ENCODE data around the gene C2CD4A. TPM values are rescaled to one million over a fixed set of nuclear protein-coding genes. Genes with fewer than 3 reads are reported as not detected.

Gene C2CD4A
- total and polyA plus RNA-seq, 2 donors from 2014 or later = 0.17 to 5.3 TPM

DNA sequence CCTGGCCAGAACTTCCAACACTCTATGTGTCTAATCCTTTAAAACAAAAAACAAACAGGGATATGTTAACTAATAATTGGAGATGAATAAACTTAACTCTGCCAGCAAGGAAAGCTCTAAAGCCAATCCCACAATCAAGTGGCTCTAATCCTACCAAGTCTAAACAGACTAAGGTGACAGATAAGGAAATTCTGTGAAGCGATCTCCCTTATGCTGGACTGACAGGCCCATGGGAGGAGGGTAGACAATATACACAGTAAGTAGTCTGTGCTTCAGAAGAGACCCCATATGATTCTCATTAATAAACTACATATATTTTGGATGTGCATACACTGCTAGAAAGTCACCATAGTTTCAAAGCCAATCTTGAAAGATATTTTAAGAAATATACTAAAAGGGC, 16.7 kb upstream of the C2CD4A start:
- H3K27ac ChIP-seq (ENCODE audit: low read depth in 2 of 2, low read length in 2 of 2) = no peak overlapping the region
- DNase-seq (no peak), FAIRE-seq (no peak)
- no peaks in the 10 kb centered on the region for H3K27me3 ChIP-seq (ENCODE audit: control insufficient read depth, insufficient read depth, low read length)
- H3K9ac ChIP-seq (ENCODE audit: low read length in 3 of 3) = no peak overlapping the region
- intact Hi-C loops (cut with DNase I) = no loop called here
- no peak for TF ChIP-seq CTCF (IDR thresholded peaks at IDR 0.05; ENCODE audit: borderline replicate concordance, extremely low read depth, insufficient read depth)
- H3K4me1 ChIP-seq (ENCODE audit: control insufficient read depth in 2 of 3, insufficient read depth in 2 of 3, low read depth in 1 of 3, low read length in 3 of 3) = peaks cover 0 to 8% (median 0%) of the 10 kb centered on the region in 3 donors
- no peaks in the 10 kb centered on the region for H3K36me3 ChIP-seq (ENCODE audit: control insufficient read depth in 2 of 3, insufficient read depth in 3 of 3, low read length in 3 of 3)
- no peaks in the 10 kb centered on the region for H3K9me3 ChIP-seq (ENCODE audit: control insufficient read depth in 2 of 3, insufficient read depth in 1 of 3, low read length in 3 of 3)
- no peak overlapping the region for H3K4me3 ChIP-seq (ENCODE audit: low read length in 3 of 3)

GRCh38 chr15:62051166-62051565, 15.6 kb upstream of the C2CD4A start:
- no peak for TF ChIP-seq CTCF (IDR thresholded peaks at IDR 0.05; ENCODE audit: borderline replicate concordance, extremely low read depth, insufficient read depth)
- Histone ChIP-seq H3K27me3 (ENCODE audit: control insufficient read depth, insufficient read depth, low read length) (no peaks in the 10 kb centered on the region), H3K36me3 (ENCODE audit: control insufficient read depth in 2 of 3, insufficient read depth in 3 of 3, low read length in 3 of 3) (no peaks in the 10 kb centered on the region), H3K27ac (ENCODE audit: low read depth in 2 of 2, low read length in 2 of 2) (no peak overlapping the region), H3K4me1 (ENCODE audit: control insufficient read depth in 2 of 3, insufficient read depth in 2 of 3, low read depth in 1 of 3, low read length in 3 of 3) (peaks cover 0 to 8% (median 0%) of the 10 kb centered on the region in 3 donors), H3K9ac (ENCODE audit: low read length in 3 of 3) (no peak overlapping the region), H3K9me3 (ENCODE audit: control insufficient read depth in 2 of 3, insufficient read depth in 1 of 3, low read length in 3 of 3) (no peaks in the 10 kb centered on the region), H3K4me3 (ENCODE audit: low read length in 3 of 3) (no peak overlapping the region)
- intact Hi-C loops (cut with DNase I) = no loop called here
- DNase-seq (no peak), FAIRE-seq (no peak)

- no peaks in the 10 kb centered on the region for H3K9me3 ChIP-seq (ENCODE audit: control insufficient read depth in 2 of 3, insufficient read depth in 1 of 3, low read length in 3 of 3)
- no peak overlapping the region for H3K27ac ChIP-seq (ENCODE audit: low read depth in 2 of 2, low read length in 2 of 2)
- intact Hi-C loops (cut with DNase I) = no loop called here
- peaks cover 0 to 8% (median 0%) of the 10 kb centered on the region in 3 donors for H3K4me1 ChIP-seq (ENCODE audit: control insufficient read depth in 2 of 3, insufficient read depth in 2 of 3, low read depth in 1 of 3, low read length in 3 of 3)
- no peak overlapping the region for H3K9ac ChIP-seq (ENCODE audit: low read length in 3 of 3)
- FAIRE-seq = no peak
- H3K36me3 ChIP-seq (ENCODE audit: control insufficient read depth in 2 of 3, insufficient read depth in 3 of 3, low read length in 3 of 3) = no peaks in the 10 kb centered on the region
- H3K4me3 ChIP-seq (ENCODE audit: low read length in 3 of 3) = no peak overlapping the region
- no peak for DNase-seq
- TF ChIP-seq CTCF (IDR thresholded peaks at IDR 0.05; ENCODE audit: borderline replicate concordance, extremely low read depth, insufficient read depth) = no peak
- H3K27me3 ChIP-seq (ENCODE audit: control insufficient read depth, insufficient read depth, low read length) = no peaks in the 10 kb centered on the region
Observed at GRCh38 chr15:62052713-62053112, 14.1 kb upstream of the C2CD4A start.

DNA sequence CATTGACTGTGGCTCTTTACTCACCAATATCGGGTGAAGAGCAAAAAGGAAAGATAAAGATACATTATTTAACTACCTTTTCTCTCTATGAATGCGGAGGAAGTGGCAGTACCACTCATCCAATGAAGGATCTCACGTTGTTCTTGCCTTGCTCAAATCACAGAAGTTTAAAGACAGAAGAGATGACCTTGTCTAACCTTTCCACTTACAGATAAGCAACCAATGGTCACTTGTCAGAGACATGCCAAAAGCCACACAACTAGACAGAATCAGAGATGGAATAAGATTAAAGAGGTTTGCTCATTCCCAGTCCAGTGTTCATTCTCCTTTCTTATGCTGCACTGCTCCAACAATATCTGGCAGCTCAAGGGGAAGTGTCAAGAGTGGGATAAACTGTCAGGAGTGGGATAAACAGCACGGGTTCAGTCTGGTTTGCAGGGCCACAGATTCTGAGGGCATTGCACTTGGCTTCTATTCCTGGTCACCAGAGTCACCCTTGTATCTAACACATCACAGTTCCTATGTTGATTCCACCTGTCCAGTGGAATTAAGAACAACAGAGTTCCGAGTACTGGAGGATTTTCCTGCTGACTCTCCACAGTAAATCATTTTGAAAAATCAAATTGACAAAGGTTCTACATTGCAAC, 13.2 kb upstream of the C2CD4A start:
- H3K27me3 ChIP-seq (ENCODE audit: control insufficient read depth, insufficient read depth, low read length) = no peaks in the 10 kb centered on the region
- H3K27ac ChIP-seq (ENCODE audit: low read depth in 2 of 2, low read length in 2 of 2) = no peak overlapping the region
- no peak for DNase-seq
- H3K9me3 ChIP-seq (ENCODE audit: control insufficient read depth in 2 of 3, insufficient read depth in 1 of 3, low read length in 3 of 3) = no peaks in the 10 kb centered on the region
- FAIRE-seq = no peak
- no peak for TF ChIP-seq CTCF (IDR thresholded peaks at IDR 0.05; ENCODE audit: borderline replicate concordance, extremely low read depth, insufficient read depth)
- H3K4me3 ChIP-seq (ENCODE audit: low read length in 3 of 3) = no peak overlapping the region
- intact Hi-C loops (cut with DNase I) = no loop called here
- peaks cover 0 to 8% (median 0%) of the 10 kb centered on the region in 3 donors for H3K4me1 ChIP-seq (ENCODE audit: control insufficient read depth in 2 of 3, insufficient read depth in 2 of 3, low read depth in 1 of 3, low read length in 3 of 3)
- no peaks in the 10 kb centered on the region for H3K36me3 ChIP-seq (ENCODE audit: control insufficient read depth in 2 of 3, insufficient read depth in 3 of 3, low read length in 3 of 3)
- H3K9ac ChIP-seq (ENCODE audit: low read length in 3 of 3) = no peak overlapping the region
